ENCODE measurements around the gene KCNK18. TPM values are rescaled to one million over a fixed set of nuclear protein-coding genes. Genes with fewer than 3 reads are reported as not detected.
A peak's percentile ranks its signal among the peaks of the same experiment; 100 is the strongest.
"Not testable (repeated sequence)": the region's sequence is repeated elsewhere in the genome, so short reads cannot be mapped to it uniquely, and the experiment has no call there.

KCNK18 gene
- total RNA-seq, 1 experiment from 2014 or later: not detected

DNA sequence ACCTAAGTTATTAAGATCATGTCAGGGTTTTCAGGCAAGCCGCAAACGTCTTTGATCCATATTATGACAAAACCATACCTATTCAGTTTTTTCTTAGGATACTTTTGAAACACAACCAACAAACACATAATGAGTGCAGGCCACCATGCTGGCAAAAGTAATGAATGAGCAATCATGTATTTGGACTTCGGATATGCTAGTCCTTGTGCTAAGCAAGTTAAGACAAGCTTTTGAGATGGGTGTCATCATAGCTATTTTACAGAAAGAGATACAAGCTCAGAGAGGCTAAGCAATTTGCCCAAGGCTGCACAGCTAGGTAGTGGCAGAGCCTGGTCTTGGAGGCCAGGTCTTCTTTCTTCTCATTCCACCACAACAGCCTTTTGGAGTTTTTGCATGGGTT lies 12.5 kb upstream of the KCNK18 start:
- Histone ChIP-seq H3K27me3 (replicated peaks) (peaks cover 9% of the 10 kb centered on the region; the same call in 1 of the 2 replicates), H3K4me1 (replicated peaks) (no peaks in the 10 kb centered on the region), H3K36me3 (no peaks in the 10 kb centered on the region), H3K27ac (no peak overlapping the region), H3K9me3 (replicated peaks) (no peaks in the 10 kb centered on the region), H3K4me3 (no peak overlapping the region)
- no peak for DNase-seq (ENCODE audit: low read depth in 1 of 2, low spot score in 2 of 2)

DNA sequence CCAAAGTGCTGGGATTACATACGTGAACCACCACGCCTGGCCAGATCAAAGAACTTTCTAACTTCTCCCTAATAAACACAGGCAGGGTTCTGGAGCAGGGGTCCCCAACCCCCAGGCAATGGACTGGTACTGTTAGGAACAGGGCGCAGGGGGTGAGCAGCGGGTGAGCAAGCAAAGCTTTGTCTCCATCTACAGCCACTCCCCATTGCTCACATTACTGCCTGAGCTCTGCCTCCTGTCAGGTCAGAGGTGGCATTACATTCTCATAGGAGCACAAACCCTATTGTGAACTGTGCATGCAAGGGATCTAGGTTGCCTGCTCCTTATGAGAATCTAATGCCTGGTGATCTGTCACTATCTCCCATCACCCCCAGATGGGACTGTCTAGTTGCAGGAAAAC lies 11.5 kb upstream of the KCNK18 start:
- H3K9me3 ChIP-seq (replicated peaks); DNase-seq (ENCODE audit: low read depth in 1 of 2, low spot score in 2 of 2); H3K4me3 ChIP-seq; H3K36me3 ChIP-seq; H3K27ac ChIP-seq; H3K27me3 ChIP-seq (replicated peaks); H3K4me1 ChIP-seq (replicated peaks): not testable (repeated sequence)

DNA sequence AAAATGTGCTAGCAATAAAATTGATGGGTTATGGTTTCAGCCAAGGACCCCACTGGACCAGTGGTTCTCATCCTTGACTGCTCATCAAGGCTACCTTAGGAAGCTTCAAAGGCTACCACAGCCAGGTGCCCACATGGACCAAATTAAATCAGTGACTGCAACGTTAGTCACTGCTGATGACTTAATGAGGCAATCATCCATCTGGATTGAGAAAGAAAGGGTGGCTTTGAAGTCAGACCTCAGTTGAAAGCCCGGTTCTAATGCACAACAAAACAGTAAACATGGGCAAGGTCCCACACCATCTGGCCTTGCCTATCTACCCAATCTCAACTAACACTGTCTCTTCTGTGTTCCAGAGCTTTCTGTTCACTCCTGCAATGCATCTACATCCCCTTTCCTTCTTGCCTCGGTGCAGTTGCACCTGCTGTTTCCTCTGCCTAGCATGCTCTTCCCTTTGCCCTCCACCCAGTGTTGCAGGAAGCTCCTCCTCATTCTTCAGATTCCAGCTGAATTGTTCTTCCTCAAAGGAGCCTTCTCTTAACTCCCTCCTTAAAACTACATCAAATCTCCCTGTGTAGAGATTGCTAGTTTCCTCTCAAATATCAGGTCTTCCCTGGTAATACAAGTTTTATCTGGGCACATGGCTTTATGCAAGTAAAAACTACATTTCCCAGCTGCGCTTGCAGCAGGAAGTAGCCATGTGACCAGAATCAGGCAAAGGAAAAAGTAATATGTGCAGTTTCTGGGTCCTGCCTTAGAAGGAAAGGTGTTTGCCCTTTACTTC lies 10.3 kb upstream of the KCNK18 start:
- H3K9me3 ChIP-seq (replicated peaks): no peaks in the 10 kb centered on the region
- H3K36me3 ChIP-seq: no peaks in the 10 kb centered on the region
- 0 out of 2 replicates have a peak, but pooled peaks cover 3% of the 10 kb centered on the region for H3K27me3 ChIP-seq (replicated peaks)
- no peak overlapping the region for H3K27ac ChIP-seq
- H3K4me3 ChIP-seq: no peak overlapping the region
- H3K4me1 ChIP-seq (replicated peaks): no peaks in the 10 kb centered on the region
- DNase-seq (ENCODE audit: low read depth in 1 of 2, low spot score in 2 of 2): no peak

DNA sequence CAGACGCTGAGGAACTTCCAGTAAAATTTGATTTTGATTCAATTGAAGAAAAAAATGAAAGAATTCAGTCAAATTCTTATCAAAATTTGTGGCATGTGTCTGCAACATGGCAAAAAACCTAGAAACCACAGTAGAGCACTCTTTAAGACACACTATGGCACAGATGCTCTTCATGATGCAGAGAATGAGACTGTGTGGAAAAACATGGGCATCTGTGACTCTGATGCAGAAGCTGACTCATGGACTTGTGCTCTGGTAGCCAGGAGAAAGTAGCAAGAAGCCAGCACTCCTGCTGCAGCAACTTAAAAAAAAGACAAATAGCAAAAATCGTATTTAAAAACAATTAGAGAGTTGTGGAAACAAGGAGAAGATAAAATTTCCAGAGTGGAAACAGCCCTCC lies 8.9 kb upstream of the KCNK18 start:
- Histone ChIP-seq H3K27ac (no peak overlapping the region), H3K36me3 (no peaks in the 10 kb centered on the region), H3K4me1 (replicated peaks) (no peaks in the 10 kb centered on the region), H3K4me3 (no peak overlapping the region), H3K27me3 (replicated peaks) (0 out of 2 replicates have a peak, but pooled peaks cover 3% of the 10 kb centered on the region), H3K9me3 (replicated peaks) (no peaks in the 10 kb centered on the region)
- DNase-seq (ENCODE audit: low read depth in 1 of 2, low spot score in 2 of 2): no peak

DNA sequence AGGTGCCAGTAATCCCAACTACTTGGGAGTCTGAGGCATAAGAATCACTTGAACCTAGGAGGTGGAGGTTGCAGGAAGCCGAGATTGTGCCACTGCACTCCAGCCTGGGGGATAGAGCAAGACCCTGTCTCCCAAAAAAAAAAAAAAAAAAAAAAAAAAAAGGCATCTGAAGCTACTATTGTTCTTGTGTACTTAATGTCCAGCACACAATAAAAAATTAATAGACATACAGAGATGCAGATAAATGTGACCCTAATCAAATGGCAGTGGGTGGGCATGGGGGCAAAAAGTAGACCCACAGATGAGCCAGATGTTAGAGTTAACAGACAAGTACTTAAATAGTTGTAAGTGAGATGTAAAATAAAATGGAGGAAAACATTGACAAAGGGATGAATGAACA lies 7.7 kb upstream of the KCNK18 start:
- Histone ChIP-seq H3K4me1 (replicated peaks) (no peaks in the 10 kb centered on the region), H3K36me3 (no peaks in the 10 kb centered on the region), H3K27me3 (replicated peaks) (no peaks in the 10 kb centered on the region), H3K27ac (no peak overlapping the region), H3K4me3 (no peak overlapping the region), H3K9me3 (replicated peaks) (no peaks in the 10 kb centered on the region)
- DNase-seq (ENCODE audit: low read depth in 1 of 2, low spot score in 2 of 2): no peak

DNA sequence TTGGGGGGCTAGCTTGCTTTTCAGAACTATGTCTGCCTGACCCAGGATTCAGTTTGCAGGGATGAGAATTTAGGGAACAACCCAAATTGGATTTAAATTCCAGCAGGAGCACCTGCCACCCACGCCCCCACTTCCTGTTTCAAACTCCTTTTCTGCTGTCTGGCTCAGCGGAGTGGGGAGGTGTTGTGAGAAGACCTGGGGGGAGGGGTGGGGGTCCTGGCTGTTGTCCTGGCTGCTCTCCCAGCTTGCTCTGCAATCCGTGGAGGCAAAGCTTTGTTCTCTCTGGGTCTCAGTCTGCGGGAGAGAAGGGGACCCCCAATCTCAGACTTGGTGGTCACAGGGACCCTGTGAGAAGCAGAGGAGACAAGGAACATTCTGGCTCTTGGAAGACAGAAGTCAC lies 799 bp downstream of the KCNK18 start:
- no peaks in the 10 kb centered on the region for H3K9me3 ChIP-seq (replicated peaks)
- H3K27ac ChIP-seq: no peak overlapping the region
- no peaks in the 10 kb centered on the region for H3K4me1 ChIP-seq (replicated peaks)
- H3K27me3 ChIP-seq (replicated peaks): no peaks in the 10 kb centered on the region
- no peak for DNase-seq (ENCODE audit: low read depth in 1 of 2, low spot score in 2 of 2)
- H3K4me3 ChIP-seq: no peak overlapping the region
- H3K36me3 ChIP-seq: no peaks in the 10 kb centered on the region

DNA sequence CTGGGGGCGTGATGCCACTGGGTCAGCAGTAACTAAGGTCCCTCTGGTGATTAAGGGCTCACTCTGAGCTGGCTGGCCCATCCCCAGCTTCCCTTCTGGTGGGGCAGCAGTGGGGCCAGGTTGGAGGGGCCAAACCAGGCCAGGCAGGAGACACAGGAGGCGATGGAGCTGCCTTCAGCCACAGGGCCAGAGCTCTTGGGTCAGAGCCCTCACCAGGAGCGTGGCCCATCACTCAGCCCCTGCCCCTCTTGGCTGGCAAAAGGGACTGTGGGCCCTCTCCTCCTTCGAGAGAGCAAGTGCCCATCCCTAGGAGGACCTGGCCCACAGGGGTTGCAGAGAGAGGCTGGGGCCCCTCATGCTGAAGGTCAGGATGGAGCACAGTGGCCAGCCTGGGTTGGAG lies 4.5 kb downstream of the KCNK18 start:
- H3K27me3 ChIP-seq (replicated peaks): no peaks in the 10 kb centered on the region

DNA sequence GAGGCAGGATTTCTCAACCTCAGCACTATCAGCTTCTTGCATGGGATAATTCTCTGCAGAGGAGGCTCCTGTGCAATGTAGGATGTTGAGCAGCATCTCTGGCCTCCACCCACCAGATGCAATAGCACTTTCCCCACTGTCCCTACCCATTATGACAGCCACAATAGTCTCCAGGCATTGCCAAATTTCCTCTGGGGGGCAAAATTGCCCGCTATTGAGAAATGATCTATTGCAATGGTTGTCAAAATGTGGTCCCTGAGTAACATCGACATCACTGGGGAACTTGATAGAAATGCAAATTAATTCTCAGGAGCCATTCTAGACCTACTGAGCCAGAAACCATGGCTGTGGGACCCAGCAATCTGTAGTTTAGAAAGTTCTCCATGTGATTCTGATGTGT lies 7.0 kb downstream of the KCNK18 start:
- Histone ChIP-seq H3K36me3 (no peaks in the 10 kb centered on the region), H3K4me3 (no peak overlapping the region), H3K9me3 (replicated peaks) (no peaks in the 10 kb centered on the region), H3K27ac (no peak overlapping the region), H3K27me3 (replicated peaks) (no peaks in the 10 kb centered on the region), H3K4me1 (replicated peaks) (no peaks in the 10 kb centered on the region)
- DNase-seq (ENCODE audit: low read depth in 1 of 2, low spot score in 2 of 2): no peak

More for the DNA sequence above, 4.5 kb downstream of the KCNK18 start:
- H3K27ac ChIP-seq: no peak overlapping the region
- H3K4me1 ChIP-seq (replicated peaks): no peaks in the 10 kb centered on the region
- H3K36me3 ChIP-seq: no peaks in the 10 kb centered on the region
- H3K9me3 ChIP-seq (replicated peaks): no peaks in the 10 kb centered on the region
- H3K4me3 ChIP-seq: no peak overlapping the region
- DNase-seq (ENCODE audit: low read depth in 1 of 2, low spot score in 2 of 2): no peak

DNA sequence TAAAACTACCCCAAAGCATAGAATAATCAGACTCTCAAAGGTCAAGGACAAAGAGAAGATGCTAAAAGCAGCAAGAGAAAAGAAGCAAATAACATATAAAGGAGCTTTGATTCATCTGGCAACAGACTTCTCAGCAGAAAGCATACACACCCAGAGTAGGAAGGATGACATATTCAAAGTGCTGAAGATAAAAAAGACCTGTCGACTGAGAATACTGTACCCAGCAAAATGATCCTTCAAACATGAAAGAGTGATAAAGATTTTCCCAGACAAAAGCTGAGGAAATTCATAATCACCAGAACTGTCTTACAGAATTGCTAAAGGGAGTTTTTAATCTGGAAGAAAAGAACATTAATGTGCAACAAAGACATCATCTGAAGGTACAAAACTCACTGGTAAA lies 14.9 kb downstream of the KCNK18 start:
- H3K27me3 ChIP-seq (replicated peaks): peaks cover 5% of the 10 kb centered on the region
- H3K36me3 ChIP-seq: no peaks in the 10 kb centered on the region
- DNase-seq (ENCODE audit: low read depth in 1 of 2, low spot score in 2 of 2): no peak
- H3K27ac ChIP-seq: no peak overlapping the region
- no peak overlapping the region for H3K4me3 ChIP-seq
- H3K4me1 ChIP-seq (replicated peaks): peaks cover 10% of the 10 kb centered on the region
- no peaks in the 10 kb centered on the region; the same call in 1 of the 2 replicates for H3K9me3 ChIP-seq (replicated peaks)

DNA sequence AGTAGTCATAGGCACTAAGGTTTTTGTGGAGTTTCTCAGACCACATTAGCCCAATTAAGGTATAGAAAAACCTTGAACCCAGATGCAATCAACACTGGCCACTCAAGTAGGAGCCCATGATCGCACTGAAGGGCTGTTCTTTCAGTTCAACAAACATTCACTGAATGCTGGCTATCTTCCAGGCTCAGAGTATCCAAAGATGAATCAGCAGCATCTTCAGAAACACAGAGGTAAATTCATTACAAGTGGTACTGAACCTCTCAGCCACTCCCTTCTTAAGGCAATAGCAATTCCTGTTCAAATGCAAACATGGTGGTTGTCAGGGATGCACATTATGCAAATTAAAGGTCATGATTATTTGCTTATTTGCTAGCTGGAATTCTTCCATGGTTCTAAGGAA lies 17.1 kb downstream of the KCNK18 start:
- H3K36me3 ChIP-seq: no peaks in the 10 kb centered on the region
- no peaks in the 10 kb centered on the region; the same call in 1 of the 2 replicates for H3K9me3 ChIP-seq (replicated peaks)
- H3K27ac ChIP-seq: no peak overlapping the region
- peaks cover 11% of the 10 kb centered on the region for H3K27me3 ChIP-seq (replicated peaks)
- H3K4me3 ChIP-seq: no peak overlapping the region
- H3K4me1 ChIP-seq (replicated peaks): peaks cover 10% of the 10 kb centered on the region
- DNase-seq (ENCODE audit: low read depth in 1 of 2, low spot score in 2 of 2): no peak

DNA sequence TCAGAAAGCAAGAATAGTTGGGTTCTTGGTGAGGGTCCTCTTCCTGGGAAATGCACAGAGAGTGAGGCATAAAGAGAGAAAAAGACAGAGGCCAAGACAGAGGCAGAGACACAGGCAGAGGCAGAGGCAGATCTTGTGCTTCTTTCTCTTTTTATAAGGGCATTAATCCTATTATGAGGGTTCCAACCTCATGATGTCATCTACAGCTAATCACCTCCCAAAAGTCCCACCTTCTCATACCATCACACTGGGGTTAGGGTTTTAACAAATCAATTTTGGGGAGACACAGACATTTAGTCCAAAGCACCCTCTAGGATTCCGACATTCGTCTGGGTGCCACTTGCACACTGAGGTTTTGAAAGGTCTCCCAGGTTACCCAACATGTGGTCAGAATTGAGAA lies 17.8 kb downstream of the KCNK18 start:
- no peaks in the 10 kb centered on the region; the same call in 1 of the 2 replicates for H3K9me3 ChIP-seq (replicated peaks)
- no peak overlapping the region for H3K4me3 ChIP-seq
- peaks cover 11% of the 10 kb centered on the region for H3K27me3 ChIP-seq (replicated peaks)
- DNase-seq (ENCODE audit: low read depth in 1 of 2, low spot score in 2 of 2): no peak
- H3K27ac ChIP-seq: no peak overlapping the region
- no peaks in the 10 kb centered on the region for H3K36me3 ChIP-seq
- H3K4me1 ChIP-seq (replicated peaks): peaks cover 10% of the 10 kb centered on the region

DNA sequence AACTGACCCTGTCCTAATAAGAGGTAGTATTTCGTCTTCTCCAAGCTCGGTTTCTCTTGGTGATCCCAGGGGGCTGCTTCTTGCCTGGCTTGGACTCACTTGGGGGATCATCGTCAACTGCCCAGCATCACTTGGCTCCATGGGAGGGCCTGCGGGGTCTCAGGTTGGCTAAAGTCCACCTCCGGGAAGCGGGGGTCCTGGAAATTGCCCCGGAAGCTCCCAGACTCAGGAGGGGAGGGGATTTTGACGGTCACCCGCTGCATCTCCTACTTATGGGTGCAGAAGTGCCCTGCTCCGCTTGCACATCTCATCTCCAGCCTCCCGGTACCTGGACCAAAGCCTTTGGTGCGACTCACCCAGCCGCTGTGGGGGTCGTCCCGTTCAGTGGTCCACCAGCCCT lies 18.7 kb downstream of the KCNK18 start:
- H3K4me1 ChIP-seq (replicated peaks): peaks cover 10% of the 10 kb centered on the region
- no peak for DNase-seq (ENCODE audit: low read depth in 1 of 2, low spot score in 2 of 2)
- no peak overlapping the region for H3K4me3 ChIP-seq
- H3K36me3 ChIP-seq: no peaks in the 10 kb centered on the region
- no peak overlapping the region for H3K27ac ChIP-seq
- peaks cover 11% of the 10 kb centered on the region for H3K27me3 ChIP-seq (replicated peaks)
- H3K9me3 ChIP-seq (replicated peaks): no peaks in the 10 kb centered on the region; the same call in 1 of the 2 replicates

DNA sequence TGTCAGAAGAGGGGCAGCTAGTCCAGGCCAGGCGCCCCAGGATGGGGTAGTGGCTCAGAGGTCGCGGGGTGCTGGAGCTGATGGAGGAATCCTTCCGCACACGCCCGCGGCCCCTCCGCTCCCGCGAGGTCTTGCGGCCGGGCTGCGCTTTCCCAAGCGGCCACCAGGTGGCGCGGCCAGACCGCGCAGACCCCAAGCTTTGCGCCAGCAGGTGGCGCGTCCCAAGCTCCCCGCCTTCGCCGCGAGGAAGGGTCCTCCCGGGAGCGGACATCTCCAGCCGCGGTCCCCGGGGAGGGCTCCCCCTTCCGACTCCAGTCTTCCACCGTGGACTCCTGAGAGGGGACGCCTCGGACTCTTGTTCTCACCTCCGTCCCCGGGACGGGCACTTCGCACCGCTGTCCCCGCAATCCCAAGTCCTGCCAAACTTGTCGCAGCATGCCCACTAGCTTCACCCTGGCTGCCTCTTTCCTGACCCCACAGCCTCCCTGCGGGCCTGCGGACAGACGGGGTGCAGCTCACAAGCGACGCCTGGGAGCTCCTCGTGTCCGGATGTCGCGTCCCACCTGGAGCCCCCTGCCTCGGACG lies 19.4 kb downstream of the KCNK18 start:
- Histone ChIP-seq H3K27me3 (replicated peaks) (peaks cover 11% of the 10 kb centered on the region), H3K36me3 (no peaks in the 10 kb centered on the region), H3K4me1 (replicated peaks) (peaks cover 10% of the 10 kb centered on the region), H3K4me3 (peak overlapping the region; percentile 5), H3K27ac (no peak overlapping the region), H3K9me3 (replicated peaks) (no peaks in the 10 kb centered on the region; the same call in 1 of the 2 replicates)
- DNase-seq (ENCODE audit: low read depth in 1 of 2, low spot score in 2 of 2): peak; percentile 51 to 60

DNA sequence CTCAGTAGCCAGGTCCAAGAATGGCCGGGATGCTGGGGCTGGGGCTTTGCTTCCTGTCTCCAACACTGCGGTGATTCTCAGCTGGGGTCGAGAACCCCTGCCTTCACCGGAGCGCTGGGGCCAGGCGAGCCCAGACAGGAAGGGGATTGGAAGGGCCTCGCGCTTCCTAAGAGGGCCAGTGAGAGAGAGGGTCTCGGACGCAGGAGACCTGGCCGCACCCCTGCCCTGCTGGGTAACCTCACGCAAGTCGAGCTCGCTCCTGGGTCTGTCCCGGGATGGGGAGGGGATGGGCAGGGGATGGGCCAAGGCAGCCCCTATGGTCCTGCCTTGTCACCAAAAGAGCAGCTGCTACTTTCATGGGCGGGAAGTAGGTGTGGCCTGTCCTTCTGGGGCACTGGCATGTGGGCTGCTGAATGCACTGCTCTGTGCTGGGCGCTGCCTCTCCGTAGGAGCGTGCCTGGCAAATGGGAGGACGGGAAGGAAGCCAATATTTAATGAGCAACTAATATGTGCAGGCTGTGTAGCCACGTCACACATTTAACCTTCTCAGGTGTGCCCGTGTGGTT lies 20.0 kb downstream of the KCNK18 start:
- Histone ChIP-seq H3K9me3 (replicated peaks) (no peaks in the 10 kb centered on the region; the same call in 1 of the 2 replicates), H3K4me1 (replicated peaks) (peaks cover 10% of the 10 kb centered on the region), H3K4me3 (no peak overlapping the region), H3K27ac (no peak overlapping the region), H3K27me3 (replicated peaks) (peaks cover 11% of the 10 kb centered on the region), H3K36me3 (no peaks in the 10 kb centered on the region)
- DNase-seq (ENCODE audit: low read depth in 1 of 2, low spot score in 2 of 2): no peak

Measured in SJSA1 (cell line).